HG02623 (cell line): Measurements from ENCODE around the gene PLSCR1.
A peak's percentile ranks its signal among the peaks of the same experiment; 100 is the strongest.
"Not testable (repeated sequence)": the region's sequence is repeated elsewhere in the genome, so short reads cannot be mapped to it uniquely, and the experiment has no call there.

Experiments
- ATAC-seq: cut with Tn5 transposase; IDR thresholded peaks from one replicate; pipeline ENCODE4 v1.9.1; 2021; ENCODE audit warnings: moderate library complexity; ENCODE audit not compliant: unreplicated experiment

Gene PLSCR1

DNA sequence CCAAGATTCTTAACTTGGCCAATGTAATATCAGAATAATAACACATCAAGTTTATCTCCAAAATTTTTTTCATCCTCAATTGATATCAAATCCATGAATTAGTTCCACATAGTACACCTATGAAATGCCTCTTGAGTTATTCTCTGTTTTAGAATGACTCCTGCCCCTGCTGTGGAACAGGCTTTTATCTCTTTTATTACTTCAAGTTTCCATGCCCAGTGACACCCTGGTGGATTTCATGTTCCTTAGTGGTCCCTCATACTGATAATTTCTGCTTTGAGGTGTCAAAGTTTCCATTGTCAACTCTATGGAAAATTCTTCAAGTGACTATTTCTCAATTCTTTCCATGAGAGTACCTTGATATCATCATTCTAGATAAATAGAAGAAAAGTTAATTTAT, 24.6 kb downstream of the PLSCR1 start:
- no peak for ATAC-seq

DNA sequence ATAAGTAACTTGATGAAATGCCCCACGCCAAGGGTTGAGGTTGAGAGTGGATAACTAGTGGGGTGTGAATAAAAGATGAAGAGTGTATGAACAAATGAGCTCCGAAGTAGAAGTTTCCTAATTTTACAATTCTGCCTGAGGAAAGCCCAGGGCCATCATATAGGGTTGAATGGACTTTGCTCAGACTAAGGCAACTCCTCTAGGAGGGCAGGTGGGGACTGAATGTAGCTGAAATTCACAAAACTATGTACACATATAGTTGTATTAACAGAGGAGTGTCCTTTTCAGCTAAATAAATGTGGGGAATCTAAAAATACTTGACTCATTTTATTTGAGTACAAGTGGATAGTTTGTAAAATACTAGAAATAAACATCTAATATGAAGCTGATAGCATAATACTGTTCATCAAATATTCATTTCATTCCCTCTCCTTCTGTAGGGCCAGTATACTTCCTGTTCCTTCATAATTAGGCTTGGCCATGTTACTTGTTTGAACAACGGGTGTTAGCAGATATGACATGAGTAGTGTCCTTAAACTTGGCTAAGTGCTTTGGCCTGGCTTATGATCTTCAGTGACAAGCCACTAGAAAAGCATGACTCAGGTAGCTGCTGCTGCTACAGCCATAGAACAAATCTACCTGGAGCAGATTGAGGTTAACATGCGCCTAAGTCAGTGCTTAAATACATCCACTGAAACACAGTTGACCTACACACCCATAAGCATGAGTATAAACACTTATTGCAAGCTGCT, 26.5 kb downstream of the PLSCR1 start:
- no peak for ATAC-seq

DNA sequence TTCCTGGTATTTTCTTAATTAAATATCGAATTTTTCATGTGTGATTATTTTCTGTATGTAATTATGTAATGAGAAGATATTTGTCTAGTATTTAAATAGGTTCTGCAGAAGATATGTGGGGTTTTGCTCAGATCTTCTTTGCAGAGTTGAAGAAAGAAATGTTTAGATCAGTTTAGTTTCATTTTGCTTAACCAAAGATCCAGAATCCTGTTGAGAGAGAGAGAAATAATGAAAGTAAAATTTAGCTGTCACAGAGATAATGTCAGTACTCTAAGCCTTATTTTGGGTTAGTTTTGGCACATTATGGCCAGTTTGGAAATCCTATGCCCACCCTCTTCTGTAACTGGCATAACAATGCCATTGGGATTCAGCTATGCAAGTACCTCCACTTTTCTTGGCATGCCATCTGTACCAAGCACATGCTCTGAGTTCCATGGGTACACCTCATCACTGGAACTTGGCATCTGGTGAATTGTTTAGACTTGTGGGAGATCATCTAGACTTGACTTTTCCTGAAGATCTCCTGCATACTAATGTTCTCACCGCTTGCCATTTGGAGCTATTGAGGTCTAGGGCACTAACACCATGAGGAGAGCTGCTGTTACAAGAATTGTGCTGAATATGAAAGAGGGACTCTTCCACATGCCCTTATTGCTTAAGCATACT, 30.9 kb downstream of the PLSCR1 start:
- ATAC-seq, result no peak

DNA sequence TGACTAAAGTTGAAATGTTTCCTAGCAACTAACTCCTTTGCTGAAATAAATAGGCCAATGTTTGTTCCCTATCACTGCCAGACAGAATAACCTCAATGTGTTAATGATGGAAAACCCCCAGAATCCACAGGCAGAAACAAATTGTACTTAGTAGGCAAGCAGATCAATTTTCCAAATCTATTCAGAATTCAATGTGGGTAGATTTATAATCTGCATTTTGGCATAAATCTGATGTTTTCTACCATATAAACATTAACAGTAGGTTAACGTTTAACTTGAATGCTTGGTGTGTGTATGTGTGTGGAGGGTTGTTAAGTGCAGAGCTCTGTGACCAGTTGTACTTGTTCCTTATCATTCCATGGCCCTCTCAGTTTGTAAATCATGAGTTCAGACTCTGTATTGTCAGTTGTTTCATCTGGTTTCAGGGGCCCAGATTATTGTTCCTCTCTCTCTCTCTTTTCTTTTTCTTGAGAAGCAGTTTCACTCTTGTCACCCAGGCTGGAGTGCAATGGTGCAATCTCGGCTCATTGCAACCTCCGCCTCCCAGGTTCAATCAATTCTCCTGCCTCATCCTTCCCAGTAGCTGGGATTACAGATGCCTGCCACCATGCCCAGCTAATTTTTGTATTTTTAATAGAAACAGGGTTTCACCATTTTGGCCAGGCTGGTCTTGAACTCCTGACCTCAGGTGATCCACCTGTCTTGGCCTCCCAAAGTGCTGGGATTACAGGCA, 32.8 kb downstream of the PLSCR1 start:
- no peak for ATAC-seq

DNA sequence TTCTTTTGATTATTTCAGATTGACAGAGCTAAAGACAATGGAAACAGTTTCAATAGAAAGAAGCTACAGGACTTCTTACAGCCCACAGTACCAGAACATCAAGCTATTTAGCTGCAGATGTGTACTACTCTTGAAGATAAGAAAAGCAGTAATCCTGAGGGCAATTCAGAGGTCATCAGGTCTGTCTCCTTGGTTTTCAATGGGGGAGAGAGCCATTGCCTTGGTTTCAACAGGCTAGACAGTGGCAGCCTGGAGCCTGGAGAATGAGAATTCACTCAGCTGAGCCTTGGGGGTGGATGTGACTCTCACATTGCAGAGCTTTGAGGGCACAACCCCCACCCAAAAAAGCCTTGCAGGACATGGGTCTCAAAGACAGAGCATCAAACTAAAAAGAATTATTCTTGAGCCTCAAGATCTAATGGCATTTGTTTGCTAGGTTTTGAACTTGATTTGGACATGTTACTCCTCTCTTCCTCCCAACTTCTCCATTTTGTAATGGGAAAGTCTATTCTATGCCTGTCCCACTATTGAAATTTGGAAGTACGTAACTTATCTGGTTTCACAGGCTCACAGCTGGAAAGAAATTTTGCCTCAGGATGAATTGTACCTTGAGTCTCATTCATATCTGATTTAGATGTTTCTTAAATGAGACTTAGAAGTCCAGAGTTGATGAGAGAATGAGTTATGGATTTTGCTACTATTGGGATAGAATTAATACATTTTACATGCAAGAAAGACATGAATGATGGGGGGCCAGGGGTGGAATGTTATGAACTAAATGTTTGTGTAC, 36.9 kb downstream of the PLSCR1 start:
- ATAC-seq, result no peak

DNA sequence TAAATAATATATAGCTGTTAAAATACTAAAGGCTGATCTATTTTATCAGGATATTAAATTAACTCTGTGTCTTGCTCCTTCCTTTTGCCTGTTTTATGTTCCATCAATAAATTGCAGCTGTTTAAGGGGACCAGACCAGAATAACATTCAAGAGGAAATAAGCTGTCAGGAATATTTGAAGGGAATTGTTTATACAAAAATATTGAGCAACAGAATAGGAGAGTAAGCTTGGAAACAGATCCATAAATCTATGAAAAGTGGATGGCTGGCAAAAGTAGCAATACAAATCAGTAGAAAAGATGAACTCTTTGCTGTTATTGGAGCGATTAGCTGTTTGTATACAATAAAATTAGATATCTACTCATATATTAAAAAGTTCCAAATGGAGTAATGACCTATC, 38.9 kb downstream of the PLSCR1 start:
- no peak for ATAC-seq

DNA sequence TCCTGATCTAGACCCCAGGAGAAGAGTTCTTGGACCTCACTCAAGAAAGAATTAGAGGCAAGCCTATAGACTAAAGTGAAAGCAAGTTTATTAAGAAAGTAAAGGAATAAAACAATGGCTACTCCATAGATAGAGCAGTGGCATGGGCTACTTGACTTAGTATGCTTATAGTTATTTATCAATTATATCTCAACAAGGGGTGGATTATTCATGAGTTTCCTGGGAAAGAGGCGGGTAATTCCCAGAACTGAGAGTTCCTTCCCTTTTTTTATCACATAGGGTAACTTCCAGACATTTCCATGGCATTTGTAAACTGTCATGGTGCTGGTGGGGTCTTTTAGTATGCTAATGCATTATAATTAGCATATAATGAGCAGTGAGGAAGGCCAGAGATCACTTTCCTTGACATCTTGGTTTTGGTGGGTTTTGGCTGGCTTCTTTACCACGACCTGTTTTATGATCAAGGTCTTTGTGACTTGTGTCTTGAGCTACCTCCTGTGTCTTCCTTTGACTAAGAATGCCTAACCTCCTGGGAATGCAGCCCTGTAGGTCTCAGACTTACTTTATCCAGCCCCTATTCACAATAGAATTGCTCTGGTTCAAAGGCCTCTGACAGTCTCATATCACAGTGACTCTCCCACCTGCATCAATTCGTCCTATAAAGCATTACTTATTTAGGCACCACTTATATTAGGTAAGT, 39.8 kb downstream of the PLSCR1 start:
- no peak for ATAC-seq

DNA sequence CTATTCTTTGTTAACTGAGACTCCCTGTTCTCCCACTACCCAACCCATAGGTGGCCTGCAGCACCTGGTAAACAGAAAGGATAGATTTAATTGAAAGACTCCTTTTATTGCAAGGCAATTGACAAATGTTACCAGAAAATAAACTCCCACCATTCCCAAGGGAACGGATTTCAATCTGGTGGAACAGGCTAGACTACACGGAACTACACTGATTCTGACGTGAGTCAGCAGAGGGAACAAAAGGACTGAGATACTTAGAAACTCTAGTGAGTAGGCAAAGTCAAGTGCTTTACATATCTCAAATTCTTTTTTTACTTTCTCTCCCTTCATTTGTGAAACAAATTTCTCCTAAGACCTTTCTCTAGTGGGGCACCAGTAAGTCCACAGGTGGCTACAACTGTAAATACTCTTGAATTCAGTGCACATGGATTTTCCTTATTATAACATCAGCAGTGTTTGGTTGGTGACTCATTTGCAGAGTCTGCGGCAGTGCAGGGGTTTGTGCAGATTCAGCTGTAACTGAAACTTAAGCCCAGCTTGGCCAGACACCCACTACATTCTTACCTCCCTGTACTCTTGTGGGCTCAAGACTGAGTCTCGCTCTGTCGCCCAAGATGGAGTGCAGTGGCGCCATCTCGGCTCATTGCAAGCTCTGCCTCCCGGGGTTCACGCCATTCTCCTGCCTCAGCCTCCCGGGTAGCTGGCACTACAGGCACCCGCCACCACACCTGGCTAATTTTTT, 40.8 kb downstream of the PLSCR1 start:
- ATAC-seq, result peak; percentile 94

DNA sequence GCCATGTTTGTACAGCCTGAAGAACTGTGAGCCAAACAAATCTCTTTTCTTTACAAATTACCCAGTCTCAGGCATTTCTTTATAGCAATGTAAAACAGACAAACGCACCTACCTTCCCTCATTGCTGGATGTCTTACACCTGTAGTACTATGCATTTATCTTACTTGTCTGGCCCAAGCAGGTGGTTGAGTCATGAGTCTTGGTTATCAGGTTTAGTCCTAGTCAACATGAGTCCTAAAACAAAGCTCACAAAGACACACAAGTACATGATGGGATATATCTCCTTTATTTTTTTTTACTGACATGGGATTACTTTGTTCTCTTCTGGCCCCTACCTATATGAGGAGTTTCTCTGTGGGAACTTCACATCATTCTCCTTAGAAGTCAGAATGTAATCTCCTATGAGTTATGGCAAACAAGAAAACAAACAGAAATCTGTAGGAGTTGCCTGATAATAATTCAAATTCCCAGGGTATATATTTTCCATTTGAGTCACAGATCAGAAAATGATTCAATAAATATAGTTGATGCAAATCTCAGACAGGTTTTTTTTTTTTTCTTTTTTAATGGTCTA, 41.4 kb downstream of the PLSCR1 start:
- no peak for ATAC-seq

DNA sequence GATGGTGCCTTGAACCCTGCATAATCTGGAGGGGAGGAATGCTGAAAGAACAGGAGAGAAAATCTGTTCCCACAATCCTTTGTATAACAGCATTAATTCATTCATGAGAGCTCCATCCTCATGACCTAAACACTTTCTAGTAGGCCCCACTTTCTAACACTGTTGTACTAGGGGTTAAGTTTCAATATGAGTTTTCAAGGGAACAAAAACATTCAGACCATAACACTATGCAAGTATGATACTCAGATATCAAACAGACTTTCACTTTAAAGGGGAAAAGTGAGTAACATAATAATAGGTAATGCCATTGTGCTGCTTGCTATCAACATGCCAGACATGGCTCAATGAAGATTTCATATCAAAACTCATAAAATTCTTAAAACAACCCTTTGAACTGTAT, 42.7 kb downstream of the PLSCR1 start:
- ATAC-seq, result no peak

DNA sequence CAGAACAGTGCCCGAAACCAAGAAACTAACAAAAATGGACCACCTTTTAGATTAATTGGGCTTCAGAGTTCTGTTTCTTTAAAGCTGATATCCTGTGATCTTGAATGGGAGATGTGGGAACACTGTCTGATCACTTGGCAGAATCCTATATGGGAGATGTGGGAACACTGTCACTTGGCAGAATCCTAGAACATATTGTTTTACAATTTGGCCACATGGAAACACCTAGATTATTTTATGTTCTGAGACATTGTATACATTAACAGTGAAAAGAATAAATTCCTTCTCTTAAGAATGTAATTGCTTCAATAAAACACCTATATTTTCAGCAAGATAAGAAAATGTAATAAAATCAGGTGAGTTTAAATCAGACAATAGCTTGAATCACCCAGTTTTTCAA, 44.7 kb downstream of the PLSCR1 start:
- ATAC-seq, result no peak

DNA sequence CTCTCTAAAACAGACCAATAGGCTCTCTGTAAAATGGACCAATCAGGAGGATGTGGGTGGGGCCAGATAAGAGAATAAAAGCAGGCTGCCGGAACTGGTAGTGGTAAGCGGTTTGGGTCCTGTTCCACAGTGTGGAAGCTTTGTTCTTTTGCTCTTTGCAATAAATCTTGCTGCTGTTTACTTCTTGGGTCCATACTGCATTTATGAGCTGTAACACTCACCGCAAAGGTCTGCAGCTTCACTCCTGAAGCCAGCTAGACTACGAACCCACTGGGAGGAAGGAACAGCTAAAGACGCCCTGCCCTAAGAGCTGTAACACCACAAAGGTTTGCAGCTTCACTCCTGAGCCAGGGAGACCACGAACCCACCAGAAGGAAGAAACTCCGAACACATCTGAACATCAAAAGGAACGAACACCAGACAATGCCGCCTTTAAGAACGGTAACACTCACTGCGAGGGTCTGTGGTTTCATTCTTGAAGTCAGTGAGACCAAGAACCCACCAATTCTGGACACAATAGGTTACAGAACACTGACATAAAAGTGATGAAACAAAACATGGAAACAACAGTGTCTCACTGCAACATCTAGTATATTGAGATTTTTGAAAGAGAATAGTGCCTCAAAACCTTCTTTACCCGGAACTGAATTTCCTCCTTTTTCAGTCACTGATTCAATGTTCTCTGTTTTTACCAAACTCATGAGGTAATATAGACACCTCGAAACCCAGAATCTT, 46.2 kb downstream of the PLSCR1 start:
- ATAC-seq, result no peak

DNA sequence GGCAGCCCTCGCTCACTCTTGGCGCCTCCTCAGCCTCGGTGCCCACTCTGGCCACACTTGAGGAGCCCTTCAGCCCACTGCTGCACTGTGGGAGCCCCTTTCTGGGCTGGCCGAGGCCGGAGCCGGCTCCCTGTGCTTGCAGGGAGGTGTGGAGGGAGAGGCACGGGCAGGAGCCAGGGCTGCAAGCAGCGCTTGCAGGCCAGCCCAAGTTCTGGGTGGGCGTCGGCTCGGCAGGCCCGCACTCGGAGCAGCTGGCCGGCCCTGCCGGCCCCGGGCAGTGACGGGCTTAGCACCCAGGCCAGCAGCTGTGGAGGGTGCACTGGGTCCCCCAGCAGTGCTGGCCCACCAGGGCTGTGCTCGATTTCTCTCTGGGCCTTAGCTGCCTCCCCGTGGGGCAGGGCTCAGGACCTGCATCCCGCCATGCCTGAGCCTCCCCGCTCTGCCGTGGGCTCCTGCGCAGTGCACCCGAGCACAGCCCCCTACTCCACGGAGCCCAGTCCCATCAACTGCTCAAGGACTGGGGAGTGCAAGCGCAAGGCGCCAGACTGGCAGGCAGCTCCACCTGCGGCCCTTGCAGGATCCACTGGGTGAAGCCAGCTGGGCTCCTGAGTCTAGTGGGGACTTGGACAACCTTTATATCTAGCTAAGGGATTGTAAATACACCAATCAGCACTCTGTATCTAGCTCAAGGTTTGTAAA, 47.1 kb downstream of the PLSCR1 start:
- not testable (repeated sequence) for ATAC-seq

DNA sequence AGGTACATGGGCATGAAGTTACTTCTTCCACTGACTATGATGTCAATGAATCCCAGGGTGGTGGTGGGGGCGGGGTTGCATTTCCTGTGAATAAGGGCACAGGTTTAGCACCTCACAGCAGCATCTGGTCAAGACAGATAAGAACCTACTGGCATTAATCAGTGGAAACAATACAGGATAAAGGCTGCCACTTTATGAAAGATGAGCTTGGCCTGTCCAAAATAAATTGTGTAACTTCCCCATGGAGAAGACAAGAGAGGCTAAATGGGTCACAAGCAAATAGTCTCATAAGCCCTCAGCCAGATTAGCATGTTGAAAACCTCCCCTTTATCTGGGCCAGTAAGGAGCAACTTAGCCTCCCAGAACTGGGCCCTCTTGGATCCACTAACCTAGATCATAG, 47.7 kb downstream of the PLSCR1 start:
- no peak for ATAC-seq

DNA sequence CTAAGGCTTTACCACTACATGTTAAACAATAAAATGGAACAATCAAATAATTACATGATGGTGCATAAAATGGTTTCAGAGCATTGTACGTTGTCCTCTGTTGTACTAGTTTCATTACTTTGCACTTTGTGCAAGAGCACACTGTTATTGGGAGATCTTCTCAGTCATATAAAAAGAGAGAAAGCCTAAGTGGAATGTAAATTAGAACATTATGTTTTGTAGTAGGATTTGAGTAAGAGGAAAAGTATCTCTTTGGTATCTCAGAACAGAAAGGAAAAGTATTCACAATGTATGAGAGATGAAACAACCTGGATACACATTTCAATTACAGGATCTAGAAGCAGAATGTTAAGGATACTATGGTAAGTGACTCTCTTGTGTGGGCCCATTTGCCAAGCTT, 48.2 kb downstream of the PLSCR1 start:
- ATAC-seq, result no peak

DNA sequence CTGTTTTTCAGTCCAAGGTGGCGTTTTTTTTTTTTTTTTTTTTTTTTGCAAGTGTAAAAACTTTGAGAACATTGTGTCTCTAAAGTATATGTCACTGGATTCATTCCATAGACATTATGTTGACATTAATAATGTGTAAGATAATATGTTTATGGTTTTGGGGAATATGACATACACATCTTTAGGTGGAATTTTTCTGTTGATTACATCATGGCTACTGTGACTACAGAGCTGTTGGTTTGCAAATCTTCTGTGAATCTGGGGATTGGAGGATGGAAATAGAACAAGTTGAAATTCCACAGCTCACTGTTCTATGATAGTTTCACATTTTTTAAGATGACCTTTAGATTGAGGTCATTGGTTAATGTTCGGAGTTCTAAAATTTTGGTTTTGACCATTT, 50.6 kb downstream of the PLSCR1 start:
- ATAC-seq, result no peak

DNA sequence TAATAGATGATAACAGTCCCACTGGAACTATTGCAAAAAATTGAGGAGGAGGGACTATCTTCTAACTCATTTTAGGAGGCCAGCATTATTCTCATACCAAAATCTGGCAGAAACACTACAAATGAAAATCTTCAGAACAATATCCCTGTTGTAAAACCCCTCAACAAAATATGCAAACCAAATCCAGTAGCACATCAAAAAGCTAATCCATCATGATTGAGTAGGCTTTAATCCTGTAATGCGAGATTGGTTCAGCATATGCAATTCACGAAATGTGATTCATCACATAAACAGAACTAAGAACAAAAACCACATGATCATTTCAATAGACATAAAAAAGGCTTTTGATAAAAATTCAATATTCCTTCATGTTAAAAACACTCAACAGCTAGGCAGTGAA, 51.2 kb downstream of the PLSCR1 start:
- no peak for ATAC-seq

DNA sequence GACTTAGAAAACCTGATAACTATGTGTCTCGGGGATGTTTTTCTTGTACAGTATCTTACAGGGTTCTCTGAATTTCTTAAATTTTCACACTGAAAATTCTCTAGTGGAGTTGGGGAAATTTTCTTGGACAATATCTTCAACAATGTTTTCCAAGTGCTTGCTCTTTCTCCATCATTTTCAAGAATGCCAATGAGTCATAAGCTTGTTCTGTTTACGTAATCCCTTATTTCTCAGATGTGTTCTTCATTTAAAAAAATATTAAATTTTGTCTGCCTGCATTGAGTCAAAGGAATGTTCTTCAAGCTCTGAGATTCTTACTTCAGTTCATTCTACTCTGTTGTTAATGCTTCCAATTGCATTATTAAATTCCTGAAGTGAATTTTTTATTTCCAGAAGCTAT, 53.1 kb downstream of the PLSCR1 start:
- no peak for ATAC-seq
